HEK293 (cell line): ENCODE data around the gene MED8.

Experiments used
- CTCF ChIA-PET: fragments of 350-600 bp; formaldehyde crosslinking; extraction: SDS; loops from one replicate; lab custom pipeline; 2021; ENCODE audit warnings: antibody characterized with exemption; lab: Yijun Ruan, JAX
- POLR2A ChIA-PET: fragments of 300-600 bp; formaldehyde crosslinking; extraction: SDS; loops from one replicate; lab custom pipeline; 2020; ENCODE audit warnings: antibody characterized with exemption, inconsistent platforms; lab: Yijun Ruan, JAX
- H3K27ac ChIP-seq: fragments of 200-500 bp; sonication (Bioruptor generic); 2 replicates; pipeline ENCODE4 v1.5.1; 2014; ENCODE audit warnings: low read depth, low read length, control low read depth, inconsistent platforms; ENCODE audit errors: extremely low read depth
- H3K36me3 ChIP-seq, 2 experiments: fragments of 200-500 bp in 1 of 2; sonication (Bioruptor generic) in 1 of 2; 1 replicate in 1 of 2; 2 replicates in 1 of 2; pipeline ENCODE4 v1.5.1; 2014 to 2017; ENCODE audit warnings: inconsistent platforms in 2 of 2, low read length in 2 of 2; ENCODE audit not compliant: control insufficient read depth in 2 of 2, insufficient read depth in 1 of 2
- H3K4me1 ChIP-seq: fragments of 200-500 bp; sonication (Bioruptor generic); 2 replicates; pipeline ENCODE4 v1.5.1; 2014; ENCODE audit warnings: mild to moderate bottlenecking, low read length, inconsistent platforms; ENCODE audit not compliant: control insufficient read depth, insufficient read depth
- H3K4me3 ChIP-seq: 2 replicates; pipeline ENCODE4 v1.5.1; 2011; ENCODE audit warnings: low read depth, mild to moderate bottlenecking, control low read depth, low read length, moderate library complexity
- H3K9me3 ChIP-seq: fragments of 200-500 bp; sonication (Bioruptor generic); 2 replicates; pipeline ENCODE4 v1.5.1; 2014; ENCODE audit warnings: low read depth, low read length, inconsistent platforms; ENCODE audit not compliant: control insufficient read depth, insufficient read depth
- ATF2 ChIP-seq: fragments of 450-650 bp; formaldehyde crosslinking; IDR thresholded peaks from 2 replicates; pipeline ENCODE4 v1.5.1; 2016; ENCODE audit warnings: missing biosample characterization, missing genetic modification characterization, low read depth
- FEZF1 ChIP-seq: fragments of 450-650 bp; formaldehyde crosslinking; IDR thresholded peaks from 2 replicates; pipeline ENCODE4 v1.5.1; 2016; ENCODE audit warnings: missing biosample characterization, missing genetic modification characterization
- HOXC10 ChIP-seq: sonication (generic); formaldehyde crosslinking; IDR thresholded peaks from 2 replicates; pipeline ENCODE4 v1.8.1; 2023; ENCODE audit warnings: mild to moderate bottlenecking, missing genetic modification reagents
- KLF7 ChIP-seq: fragments of 450-650 bp; formaldehyde crosslinking; IDR thresholded peaks from 2 replicates; pipeline ENCODE4 v1.5.1; 2016; ENCODE audit warnings: missing biosample characterization, missing genetic modification characterization, borderline replicate concordance
- PBX3 ChIP-seq: sonication (generic); formaldehyde crosslinking; IDR thresholded peaks from 2 replicates; pipeline ENCODE4 v1.8.1; 2022; ENCODE audit warnings: mild to moderate bottlenecking, moderate library complexity, missing genetic modification reagents
- PRDM1 ChIP-seq: fragments of 450-650 bp; formaldehyde crosslinking; IDR thresholded peaks from 2 replicates; pipeline ENCODE4; 2016; ENCODE audit warnings: missing biosample characterization, missing genetic modification characterization
- SETDB1 ChIP-seq: IDR thresholded peaks from one replicate; pipeline ENCODE4 v1.6.1; 2017; ENCODE audit warnings: mild to moderate bottlenecking, low read length, moderate library complexity, mixed read lengths; ENCODE audit not compliant: insufficient read length
- SP2 ChIP-seq: fragments of 450-650 bp; formaldehyde crosslinking; IDR thresholded peaks from 2 replicates; pipeline ENCODE4 v1.5.1; 2016; ENCODE audit warnings: missing biosample characterization, missing genetic modification characterization
- SP7 ChIP-seq: fragments of 450-650 bp; formaldehyde crosslinking; IDR thresholded peaks from 2 replicates; pipeline ENCODE4 v1.5.1; 2016; ENCODE audit warnings: missing biosample characterization, missing genetic modification characterization
- TCF7L2 ChIP-seq: IDR thresholded peaks from 2 replicates; pipeline ENCODE4 v1.6.1; 2011; ENCODE audit warnings: low read depth, mild to moderate bottlenecking, inconsistent platforms, low read length, moderate library complexity, borderline replicate concordance
- ZBTB1 ChIP-seq: fragments of 450-650 bp; formaldehyde crosslinking; IDR thresholded peaks from 2 replicates; pipeline ENCODE4 v1.5.1; 2016; ENCODE audit warnings: missing biosample characterization, missing genetic modification characterization
- ZBTB20 ChIP-seq: fragments of 450-650 bp; formaldehyde crosslinking; IDR thresholded peaks from 2 replicates; pipeline ENCODE4 v1.5.1; 2016; ENCODE audit warnings: missing biosample characterization, missing genetic modification characterization
- ZNF10 ChIP-seq: fragments of 450-650 bp; formaldehyde crosslinking; IDR thresholded peaks from 2 replicates; pipeline ENCODE4 v1.5.1; 2017; ENCODE audit warnings: missing biosample characterization, missing genetic modification characterization
- ZNF146 ChIP-seq: fragments of 450-650 bp; formaldehyde crosslinking; IDR thresholded peaks from 2 replicates; pipeline ENCODE4 v1.5.1; 2016; ENCODE audit warnings: missing biosample characterization, missing genetic modification characterization
- ZNF157 ChIP-seq: fragments of 450-650 bp; formaldehyde crosslinking; IDR thresholded peaks from 2 replicates; pipeline ENCODE4 v1.5.1; 2016; ENCODE audit warnings: missing biosample characterization, missing genetic modification characterization
- ZNF174 ChIP-seq: fragments of 450-650 bp; formaldehyde crosslinking; IDR thresholded peaks from 2 replicates; pipeline ENCODE4 v1.5.0; 2017; ENCODE audit warnings: missing biosample characterization, mild to moderate bottlenecking, missing genetic modification characterization
- ZNF18 ChIP-seq: fragments of 450-650 bp; formaldehyde crosslinking; IDR thresholded peaks from 2 replicates; pipeline ENCODE4 v1.5.1; 2016; ENCODE audit warnings: missing biosample characterization, missing genetic modification characterization
- ZNF23 ChIP-seq: fragments of 450-650 bp; formaldehyde crosslinking; IDR thresholded peaks from 2 replicates; pipeline ENCODE4 v1.5.1; 2016; ENCODE audit warnings: missing biosample characterization, missing genetic modification characterization, borderline replicate concordance
- ZNF24 ChIP-seq: fragments of 450-650 bp; formaldehyde crosslinking; IDR thresholded peaks from 2 replicates; pipeline ENCODE4 v1.5.1; 2016; ENCODE audit warnings: missing biosample characterization, missing genetic modification characterization
- ZNF274 ChIP-seq, 2 experiments: fragments of 200-500 bp in 1 of 2; fragments of 450-650 bp in 1 of 2; sonication (Bioruptor generic) in 1 of 2; formaldehyde crosslinking in 1 of 2; IDR thresholded peaks; 2 replicates each; pipeline versions ENCODE4 v1.5.1 to v1.6.1; 2014 to 2016; ENCODE audit warnings: borderline replicate concordance in 1 of 2, inconsistent platforms in 1 of 2, low read length in 1 of 2, missing biosample characterization in 1 of 2, missing genetic modification characterization in 1 of 2
- ZNF311 ChIP-seq: fragments of 450-650 bp; formaldehyde crosslinking; IDR thresholded peaks from 2 replicates; pipeline ENCODE4 v1.5.1; 2017; ENCODE audit warnings: missing biosample characterization, missing genetic modification characterization, borderline replicate concordance
- ZNF341 ChIP-seq: fragments of 450-650 bp; formaldehyde crosslinking; IDR thresholded peaks from 2 replicates; pipeline ENCODE4; 2016; ENCODE audit warnings: low read depth, missing biosample characterization, missing genetic modification characterization
- ZNF37A ChIP-seq: fragments of 450-650 bp; IDR thresholded peaks from 2 replicates; pipeline ENCODE4 v1.5.1; 2018; ENCODE audit warnings: missing biosample characterization, missing genetic modification characterization
- ZNF488 ChIP-seq: fragments of 450-650 bp; formaldehyde crosslinking; IDR thresholded peaks from 2 replicates; pipeline ENCODE4 v1.5.1; 2016; ENCODE audit warnings: missing biosample characterization, missing genetic modification characterization
- ZNF501 ChIP-seq: fragments of 450-650 bp; formaldehyde crosslinking; IDR thresholded peaks from 2 replicates; pipeline ENCODE4 v1.5.1; 2016; ENCODE audit warnings: missing biosample characterization, missing genetic modification characterization
- ZNF544 ChIP-seq: fragments of 450-650 bp; formaldehyde crosslinking; IDR thresholded peaks from 2 replicates; pipeline ENCODE4 v1.5.0; 2017; ENCODE audit warnings: missing biosample characterization, missing genetic modification characterization
- ZNF585B ChIP-seq: fragments of 450-650 bp; formaldehyde crosslinking; IDR thresholded peaks from 2 replicates; pipeline ENCODE4 v1.5.1; 2016; ENCODE audit warnings: missing biosample characterization, missing genetic modification characterization
- ZNF639 ChIP-seq: fragments of 450-650 bp; formaldehyde crosslinking; IDR thresholded peaks from 2 replicates; pipeline ENCODE4 v1.5.1; 2016; ENCODE audit warnings: missing biosample characterization, missing genetic modification characterization
- ZNF747 ChIP-seq: fragments of 450-650 bp; formaldehyde crosslinking; IDR thresholded peaks from 2 replicates; pipeline ENCODE4 v1.5.1; 2016; ENCODE audit warnings: missing biosample characterization, missing genetic modification characterization
- ZNF768 ChIP-seq: fragments of 450-650 bp; formaldehyde crosslinking; IDR thresholded peaks from 2 replicates; pipeline ENCODE4 v1.5.1; 2018; ENCODE audit warnings: missing biosample characterization, mild to moderate bottlenecking, missing genetic modification characterization
- ZNF776 ChIP-seq: fragments of 450-650 bp; formaldehyde crosslinking; IDR thresholded peaks from 2 replicates; pipeline ENCODE4 v1.5.0; 2017; ENCODE audit warnings: missing biosample characterization, missing genetic modification characterization, borderline replicate concordance
- ZNF777 ChIP-seq: fragments of 450-650 bp; formaldehyde crosslinking; IDR thresholded peaks from 2 replicates; pipeline ENCODE4 v1.5.1; 2017; ENCODE audit warnings: missing biosample characterization, missing genetic modification characterization, borderline replicate concordance

MED8 gene

GRCh38 chr1:43389326-43390313 is at the start of gene MED8, which contains the start of gene SZT2:
Gene MED8 (minus strand): TSS chr1:43389800. CDS start chr1:43389764, 36 bp downstream.
Gene SZT2 (plus strand): TSS chr1:43389899. CDS start chr1:43389969, 70 bp downstream.
- no peaks in the 10 kb centered on the region for H3K9me3 ChIP-seq
- peak within 1 kb of the TSS; percentile 67 for H3K27ac ChIP-seq
- ChIA-PET POLR2A (interaction anchor here (0.6 to 2.8 kb wide), 9 partner anchors 13 to 304 kb away, joined by 3 to 20 read pairs (median 6); partner anchors contain the start of genes CDC20 and ELOVL1), CTCF (interaction anchor here (0.6 to 1.6 kb wide), 4 partner anchors 32 to 561 kb away, joined by 3 to 8 read pairs (median 4); no protein-coding TSS in a partner anchor)
- no peaks in the 10 kb centered on the region for H3K4me1 ChIP-seq
- H3K4me3 ChIP-seq, result peak within 1 kb of the TSS; percentile 61
- H3K36me3 ChIP-seq, result peaks cover 5 to 40% of the 10 kb centered on the region in 2 experiments; a peak in 2 of 3 replicates
- TF ChIP-seq ZNF37A (tag by site-specific recombination) (no peak), ZNF488 (no peak), ZNF777 (no peak), FEZF1 (no peak), ZNF10 (tag by site-specific recombination) (no peak), ZNF585B (tag by site-specific recombination) (no peak), ZNF639 (tag by site-specific recombination) (no peak), SETDB1 (no peak), ZNF174 (tag by site-specific recombination) (no peak), ZNF747 (tag by site-specific recombination) (no peak), PBX3 (CRISPR knock-in tag) (no peak), KLF7 (tag by site-specific recombination) (no peak), ZNF146 (no peak), ZNF274 (IDR thresholded peaks at IDR 0.05; ENCODE audit: low read length) (no peak), ZNF274 (tag by site-specific recombination; IDR thresholded peaks at IDR 0.05; ENCODE audit: borderline replicate concordance) (no peak), SP7 (tag by site-specific recombination) (peak; percentile 67), ATF2 (tag by site-specific recombination) (no peak), ZNF157 (tag by site-specific recombination) (no peak), ZNF311 (tag by site-specific recombination) (no peak), ZNF544 (no peak), ZNF776 (no peak), ZNF18 (tag by site-specific recombination) (0 out of 2 replicates have a peak, but pooled peaks have one; percentile 24), SP2 (peak; percentile 98), PRDM1 (tag by site-specific recombination) (peak; percentile 84), TCF7L2 (no peak), ZNF24 (tag by site-specific recombination) (peak; percentile 47; the same call in 1 of the 2 replicates), ZNF23 (tag by site-specific recombination) (no peak), HOXC10 (no peak), ZNF768 (tag by site-specific recombination) (no peak), ZBTB1 (no peak), ZNF501 (tag by site-specific recombination) (peak; percentile 85), ZNF341 (tag by site-specific recombination) (peak; percentile 97), ZBTB20 (tag by site-specific recombination) (peak; percentile 41)
